ENCODE results near the gene PSMC6. TPM values are rescaled to one million over a fixed set of nuclear protein-coding genes. Genes with fewer than 3 reads are reported as not detected.

PSMC6 gene
- total RNA-seq, 1 donor from 2014 or later: 70.0 TPM

- Histone ChIP-seq H3K27me3 (ENCODE audit: insufficient read depth, low read length) (no peaks in the 10 kb centered on the region), H3K4me3 (ENCODE audit: insufficient read depth, low read depth, low read length) (no peak overlapping the region), H2AFZ (ENCODE audit: low read depth, low read length) (no peak overlapping the region), H3K4me1 (ENCODE audit: insufficient read depth, low read length) (no peaks in the 10 kb centered on the region), H3K79me2 (ENCODE audit: insufficient read depth, low read length) (peaks cover 77% of the 10 kb centered on the region), H4K20me1 (ENCODE audit: insufficient read depth, low read length) (peaks cover 48% of the 10 kb centered on the region), H3K9me3 (ENCODE audit: insufficient read depth, low read depth, low read length) (no peaks in the 10 kb centered on the region), H3K9ac (ENCODE audit: low read length) (no peak overlapping the region), H3K4me2 (ENCODE audit: low read length) (no peak overlapping the region), H3K36me3 (ENCODE audit: insufficient read depth, low read length) (no peaks in the 10 kb centered on the region), H3K27ac (ENCODE audit: low read depth, low read length) (no peak overlapping the region)
- Mint-ChIP-seq H3K4me1 (ENCODE audit: low read depth, unreplicated experiment) (no peaks in the 10 kb centered on the region), H3K36me3 (ENCODE audit: low read depth, unreplicated experiment) (peaks cover 3% of the 10 kb centered on the region), H3K27ac (ENCODE audit: unreplicated experiment) (no peak overlapping the region), H3K9me3 (ENCODE audit: unreplicated experiment) (no peaks in the 10 kb centered on the region), H3K27me3 (ENCODE audit: low read depth, unreplicated experiment) (no peaks in the 10 kb centered on the region), H3K4me3 (ENCODE audit: unreplicated experiment) (no peak overlapping the region)
- FAIRE-seq: no peak
- no peak for DNase-seq (ENCODE audit: low read depth)
- no peak for TF ChIP-seq EZH2 (IDR thresholded peaks at IDR 0.05; ENCODE audit: insufficient read depth, low read length)
- TF ChIP-seq, protein P1, sequence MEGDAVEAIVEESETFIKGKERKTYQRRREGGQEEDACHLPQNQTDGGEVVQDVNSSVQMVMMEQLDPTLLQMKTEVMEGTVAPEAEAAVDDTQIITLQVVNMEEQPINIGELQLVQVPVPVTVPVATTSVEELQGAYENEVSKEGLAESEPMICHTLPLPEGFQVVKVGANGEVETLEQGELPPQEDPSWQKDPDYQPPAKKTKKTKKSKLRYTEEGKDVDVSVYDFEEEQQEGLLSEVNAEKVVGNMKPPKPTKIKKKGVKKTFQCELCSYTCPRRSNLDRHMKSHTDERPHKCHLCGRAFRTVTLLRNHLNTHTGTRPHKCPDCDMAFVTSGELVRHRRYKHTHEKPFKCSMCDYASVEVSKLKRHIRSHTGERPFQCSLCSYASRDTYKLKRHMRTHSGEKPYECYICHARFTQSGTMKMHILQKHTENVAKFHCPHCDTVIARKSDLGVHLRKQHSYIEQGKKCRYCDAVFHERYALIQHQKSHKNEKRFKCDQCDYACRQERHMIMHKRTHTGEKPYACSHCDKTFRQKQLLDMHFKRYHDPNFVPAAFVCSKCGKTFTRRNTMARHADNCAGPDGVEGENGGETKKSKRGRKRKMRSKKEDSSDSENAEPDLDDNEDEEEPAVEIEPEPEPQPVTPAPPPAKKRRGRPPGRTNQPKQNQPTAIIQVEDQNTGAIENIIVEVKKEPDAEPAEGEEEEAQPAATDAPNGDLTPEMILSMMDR (IDR thresholded peaks at IDR 0.05; ENCODE audit: insufficient read depth, low read depth, low read length): no peak
Observed at GRCh38 chr14:52686176-52686575, 20.8 kb upstream of the PSMC6 start.

DNA sequence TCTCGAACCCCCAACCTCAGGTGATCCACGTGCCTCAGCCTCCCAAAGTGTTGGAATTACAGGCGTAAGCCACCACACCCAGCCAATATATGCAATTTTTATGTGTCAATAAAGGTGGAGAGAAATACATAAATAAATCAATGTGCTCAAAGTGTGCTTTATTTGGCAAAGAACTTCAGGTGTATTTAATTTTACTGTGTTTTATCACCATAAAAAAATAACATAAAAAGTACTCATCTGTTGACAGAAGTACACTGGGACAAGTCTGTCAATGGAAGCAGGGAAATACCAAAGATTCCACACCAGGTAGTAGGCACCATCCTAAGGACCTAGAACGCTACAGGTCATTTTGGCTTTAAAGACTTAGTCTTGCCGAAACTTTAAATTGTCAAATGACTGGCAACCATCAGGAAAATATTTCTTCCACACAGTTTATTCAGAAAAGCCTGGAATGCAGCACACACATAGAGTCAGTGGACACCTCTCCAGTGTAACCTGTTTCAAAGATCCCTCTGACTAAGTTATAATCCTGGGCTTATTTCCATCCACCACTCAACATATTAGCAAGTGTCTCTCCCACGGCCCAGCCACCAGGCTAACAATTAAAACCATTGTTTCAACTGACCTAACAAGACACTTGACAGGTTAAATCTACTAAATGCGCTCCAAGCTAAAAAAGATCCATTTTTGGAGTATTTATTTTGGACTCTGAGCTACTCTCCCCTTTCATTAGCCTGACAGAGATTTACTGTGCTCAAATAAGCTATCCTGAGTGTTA is 15.8 kb upstream of the PSMC6 start:
- Mint-ChIP-seq H3K36me3 (ENCODE audit: low read depth, unreplicated experiment) (peaks cover 3% of the 10 kb centered on the region), H3K9me3 (ENCODE audit: unreplicated experiment) (no peaks in the 10 kb centered on the region), H3K27me3 (ENCODE audit: low read depth, unreplicated experiment) (no peaks in the 10 kb centered on the region), H3K4me3 (ENCODE audit: unreplicated experiment) (no peak overlapping the region), H3K4me1 (ENCODE audit: low read depth, unreplicated experiment) (peaks cover 15% of the 10 kb centered on the region), H3K27ac (ENCODE audit: unreplicated experiment) (no peak overlapping the region)
- no peak overlapping the region for H3K27ac ChIP-seq (ENCODE audit: low read depth, low read length)
- peaks cover 2% of the 10 kb centered on the region for H3K4me1 ChIP-seq (ENCODE audit: insufficient read depth, low read length)
- FAIRE-seq (no peak), DNase-seq (ENCODE audit: low read depth) (no peak)
- H2AFZ ChIP-seq (ENCODE audit: low read depth, low read length): no peak overlapping the region
- H3K79me2 ChIP-seq (ENCODE audit: insufficient read depth, low read length): peaks cover 89% of the 10 kb centered on the region
- no peak overlapping the region for H3K4me2 ChIP-seq (ENCODE audit: low read length)
- no peak overlapping the region for H3K4me3 ChIP-seq (ENCODE audit: insufficient read depth, low read depth, low read length)
- no peak for TF ChIP-seq EZH2 (IDR thresholded peaks at IDR 0.05; ENCODE audit: insufficient read depth, low read length)
- TF ChIP-seq, protein P1 (IDR thresholded peaks at IDR 0.05; ENCODE audit: insufficient read depth, low read depth, low read length): no peak
- no peak overlapping the region for H3K9ac ChIP-seq (ENCODE audit: low read length)
- H3K27me3 ChIP-seq (ENCODE audit: insufficient read depth, low read length): no peaks in the 10 kb centered on the region
- H4K20me1 ChIP-seq (ENCODE audit: insufficient read depth, low read length): peaks cover 65% of the 10 kb centered on the region
- H3K36me3 ChIP-seq (ENCODE audit: insufficient read depth, low read length): no peaks in the 10 kb centered on the region
- no peaks in the 10 kb centered on the region for H3K9me3 ChIP-seq (ENCODE audit: insufficient read depth, low read depth, low read length)

All from astrocyte (in vitro differentiated cells and primary cell).